Measurements from ENCODE around the gene MAZ.
"Not testable (repeated sequence)": the region's sequence is repeated elsewhere in the genome, so short reads cannot be mapped to it uniquely, and the experiment has no call there.

MAZ gene

GRCh38 chr16:29806099-29806579, at the start of gene MAZ:
TSS of gene MAZ (plus strand) at chr16:29806529. CDS start at chr16:29806702, 173 bp downstream.
- DNase-seq, result peak; percentile 79

GRCh38 chr16:29756654-29757053, 49.7 kb upstream of the MAZ start:
- no peak for DNase-seq

- DNase-seq, result not testable (repeated sequence)
Observed at GRCh38 chr16:29757086-29757485, 49.2 kb upstream of the MAZ start.

- DNase-seq, result peak; percentile 19
Observed at GRCh38 chr16:29757950-29758466, 48.3 kb upstream of the MAZ start.

- DNase-seq, result no peak
Observed at GRCh38 chr16:29760567-29761279, 45.6 kb upstream of the MAZ start.

- not testable (repeated sequence) for DNase-seq
Observed at GRCh38 chr16:29761280-29761651, 45.1 kb upstream of the MAZ start.

- DNase-seq, result no peak
Observed at GRCh38 chr16:29761882-29762281, 44.4 kb upstream of the MAZ start.

- no peak for DNase-seq
Observed at GRCh38 chr16:29763326-29763725, 43.0 kb upstream of the MAZ start.

- no peak for DNase-seq
Observed at GRCh38 chr16:29765167-29766032, 40.9 kb upstream of the MAZ start.

GRCh38 chr16:29766571-29766970, 39.8 kb upstream of the MAZ start:
- no peak for DNase-seq

GRCh38 chr16:29767062-29767461, 39.3 kb upstream of the MAZ start:
- DNase-seq, result no peak

GRCh38 chr16:29769507-29769906, 36.8 kb upstream of the MAZ start:
- no peak for DNase-seq

GRCh38 chr16:29770250-29770929, 35.9 kb upstream of the MAZ start:
- DNase-seq, result no peak

GRCh38 chr16:29772330-29772729, 34.0 kb upstream of the MAZ start:
- not testable (repeated sequence) for DNase-seq

- no peak for DNase-seq
Observed at GRCh38 chr16:29774730-29775129, 31.6 kb upstream of the MAZ start.

- no peak for DNase-seq
Observed at GRCh38 chr16:29775742-29776408, 30.5 kb upstream of the MAZ start.

- DNase-seq, result no peak
Observed at GRCh38 chr16:29777576-29778350, 28.6 kb upstream of the MAZ start, which contains the start of gene ZG16. TSS of gene ZG16 (plus strand) at chr16:29778256. CDS start at chr16:29779267, 1,011 bp downstream.

- DNase-seq, result no peak
Observed at GRCh38 chr16:29779474-29779873, 26.9 kb upstream of the MAZ start.

GRCh38 chr16:29783094-29783953, 23.0 kb upstream of the MAZ start:
- not testable (repeated sequence) for DNase-seq

GRCh38 chr16:29784157-29784556, 22.2 kb upstream of the MAZ start:
- DNase-seq, result no peak
